ENCODE results near the gene ZEB2. TPM values are rescaled to one million over a fixed set of nuclear protein-coding genes. Genes with fewer than 3 reads are reported as not detected.

The ZEB2 gene
- total and polyA plus RNA-seq, 2 of the 13 experiments (the other 11 are each of a cell fraction or from before 2014, with no cell fraction given): 0.07 TPM; not detected in 1

DNA sequence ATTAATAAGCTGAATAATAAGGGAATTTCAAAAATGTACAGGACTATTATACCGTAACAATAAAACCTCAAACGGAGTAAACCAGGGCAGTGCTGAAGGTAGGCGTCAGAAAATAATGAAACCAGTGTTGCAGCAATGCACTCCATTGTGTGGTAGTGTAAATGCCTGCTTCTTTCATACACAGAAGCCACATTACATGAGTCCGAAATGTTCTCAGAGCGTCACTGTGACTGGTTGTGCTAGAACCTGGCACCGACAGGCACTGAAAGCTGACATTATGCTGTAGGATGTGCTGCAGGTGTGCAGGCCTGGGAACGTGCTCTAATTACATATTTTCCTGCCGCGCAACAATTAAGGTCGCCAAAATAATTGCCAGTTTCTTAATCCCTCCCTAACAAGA is 53.3 kb downstream of the ZEB2 start:
- H3K27me3 ChIP-seq (ENCODE audit: control insufficient read depth in 1 of 2, insufficient read depth in 2 of 2, low read length in 2 of 2): no peaks in the 10 kb centered on the region
- no peak overlapping the region for H3K9ac ChIP-seq (ENCODE audit: insufficient read depth, low read depth, low read length)
- in situ Hi-C loops (cut with HindIII; ENCODE audit: extremely low pct_ligation_motif_present, low pct_unique_long_range_greater_than_20kb): no loop called here
- no peak for ATAC-seq
- no peaks in the 10 kb centered on the region for H3K36me3 ChIP-seq (replicated peaks in 1 of 2; ENCODE audit: control insufficient read depth in 1 of 2, insufficient read depth in 2 of 2, low read length in 2 of 2)
- no peak for FAIRE-seq
- H3K9me3 ChIP-seq (ENCODE audit: low read length): no peaks in the 10 kb centered on the region
- H3K27ac ChIP-seq (ENCODE audit: extremely low read length, insufficient read depth, low read length): no peak overlapping the region
- TF ChIP-seq STAG1 (CRISPR knock-in tag; IDR thresholded peaks at IDR 0.05) (no peak), ZNF572 (CRISPR knock-in tag; IDR thresholded peaks at IDR 0.05) (no peak), LCORL (IDR thresholded peaks at IDR 0.05) (no peak), LCORL (CRISPR knock-in tag; IDR thresholded peaks at IDR 0.05) (no peak), HOXA9 (CRISPR knock-in tag; IDR thresholded peaks at IDR 0.05; ENCODE audit: borderline replicate concordance) (no peak), SP5 (CRISPR knock-in tag; IDR thresholded peaks at IDR 0.05; ENCODE audit: borderline replicate concordance, low read depth) (no peak), ZNF263 (CRISPR knock-in tag; IDR thresholded peaks at IDR 0.05) (no peak), ZNF841 (CRISPR knock-in tag; IDR thresholded peaks at IDR 0.05; ENCODE audit: borderline replicate concordance) (no peak), YY1 (IDR thresholded peaks at IDR 0.05; ENCODE audit: insufficient read depth, insufficient replicate concordance, low read depth, low read length) (no peak), SKI (IDR thresholded peaks at IDR 0.05; ENCODE audit: partially characterized antibody) (no peak), SRF (IDR thresholded peaks at IDR 0.05; ENCODE audit: low read depth, low read length) (no peak), SNRNP70 (IDR thresholded peaks at IDR 0.05; ENCODE audit: low read depth, low read length) (no peak), RARA (CRISPR knock-in tag; IDR thresholded peaks at IDR 0.05) (no peak), NAIF1 (CRISPR knock-in tag; IDR thresholded peaks at IDR 0.05; ENCODE audit: borderline replicate concordance) (no peak), MZF1 (CRISPR knock-in tag; IDR thresholded peaks at IDR 0.05; ENCODE audit: borderline replicate concordance) (no peak), SIX4 (CRISPR knock-in tag; IDR thresholded peaks at IDR 0.05) (no peak), SMARCC2 (IDR thresholded peaks at IDR 0.05) (no peak)
- TF ChIP-seq, protein P1, sequence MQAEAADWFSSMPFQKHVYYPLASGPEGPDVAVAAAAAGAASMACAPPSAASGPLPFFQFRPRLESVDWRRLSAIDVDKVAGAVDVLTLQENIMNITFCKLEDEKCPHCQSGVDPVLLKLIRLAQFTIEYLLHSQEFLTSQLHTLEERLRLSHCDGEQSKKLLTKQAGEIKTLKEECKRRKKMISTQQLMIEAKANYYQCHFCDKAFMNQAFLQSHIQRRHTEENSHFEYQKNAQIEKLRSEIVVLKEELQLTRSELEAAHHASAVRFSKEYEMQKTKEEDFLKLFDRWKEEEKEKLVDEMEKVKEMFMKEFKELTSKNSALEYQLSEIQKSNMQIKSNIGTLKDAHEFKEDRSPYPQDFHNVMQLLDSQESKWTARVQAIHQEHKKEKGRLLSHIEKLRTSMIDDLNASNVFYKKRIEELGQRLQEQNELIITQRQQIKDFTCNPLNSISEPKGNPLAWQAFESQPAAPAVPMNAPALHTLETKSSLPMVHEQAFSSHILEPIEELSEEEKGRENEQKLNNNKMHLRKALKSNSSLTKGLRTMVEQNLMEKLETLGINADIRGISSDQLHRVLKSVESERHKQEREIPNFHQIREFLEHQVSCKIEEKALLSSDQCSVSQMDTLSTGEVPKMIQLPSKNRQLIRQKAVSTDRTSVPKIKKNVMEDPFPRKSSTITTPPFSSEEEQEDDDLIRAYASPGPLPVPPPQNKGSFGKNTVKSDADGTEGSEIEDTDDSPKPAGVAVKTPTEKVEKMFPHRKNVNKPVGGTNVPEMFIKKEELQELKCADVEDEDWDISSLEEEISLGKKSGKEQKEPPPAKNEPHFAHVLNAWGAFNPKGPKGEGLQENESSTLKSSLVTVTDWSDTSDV (CRISPR knock-in tag; IDR thresholded peaks at IDR 0.05): no peak
- CTCF ChIA-PET (ENCODE audit: low intra/inter-chr PET ratio, low total read pairs): no interaction called here
- no peak overlapping the region for H3K4me3 ChIP-seq (replicated peaks in 1 of 3; ENCODE audit: insufficient read depth in 1 of 3, low read depth in 2 of 3, low read length in 3 of 3)
- no peaks in the 10 kb centered on the region for H3K4me1 ChIP-seq (ENCODE audit: insufficient read depth, low read length)
- no TSS peak for BruUV-seq (replicated peaks)
- DNase-seq (ENCODE audit: low spot score): no peak
- no peak overlapping the region for H3K4me2 ChIP-seq (ENCODE audit: low read depth, low read length)
- POLR2A ChIA-PET: no interaction called here
- no peak overlapping the region for H2AFZ ChIP-seq (ENCODE audit: low read length)
- no peaks in the 10 kb centered on the region for H3K79me2 ChIP-seq (ENCODE audit: insufficient read depth, low read length)
- 29% methylated on average over 10 of the region's 10 CpGs for WGBS (ENCODE audit: low lambda C conversion rate)
- H4K20me1 ChIP-seq (ENCODE audit: insufficient read depth, low read length): no peaks in the 10 kb centered on the region
- intact Hi-C loops (cut with micrococcal nuclease; ENCODE audit: unreplicated experiment): no loop called here

Measured in HepG2 (cell line).